Upper lobe of left lung (tissue), 6 donors: ENCODE results near the gene GMPPB. TPM values are rescaled to one million over a fixed set of nuclear protein-coding genes. Genes with fewer than 3 reads are reported as not detected.

Source experiments
- ATAC-seq, 2 donors: fragments of 200-7000 bp; cut with Tn5 transposase; one replicate each; pipeline ENCODE4 v1.9.1; 2022; ENCODE audit warnings: mild to moderate bottlenecking in 2 of 2, moderate library complexity in 2 of 2; ENCODE audit not compliant: low FRiP score in 2 of 2
- DNase-seq, 2 donors: peaks; one replicate each; pipeline ENCODE4 v3.0.0-alpha.2; 2019 to 2020
- H3K27ac ChIP-seq, 4 donors: fragments of 200-600 bp; sonication (generic); one replicate each; pipeline ENCODE4 v1.5.1; 2016 to 2019
- H3K27me3 ChIP-seq, 4 donors: fragments of 200-600 bp; sonication (generic); one replicate each; pipeline ENCODE4 v1.5.1; 2017 to 2019
- H3K36me3 ChIP-seq, 4 donors: fragments of 200-600 bp; sonication (generic); one replicate each; pipeline ENCODE4 v1.5.1; 2016 to 2019
- H3K4me1 ChIP-seq, 4 donors: fragments of 200-600 bp; sonication (generic); one replicate each; pipeline ENCODE4 v1.5.1; 2018 to 2019
- H3K4me3 ChIP-seq, 4 donors: fragments of 200-600 bp; sonication (generic); one replicate each; pipeline ENCODE4 v1.5.1; 2017 to 2019; ENCODE audit warnings: mild to moderate bottlenecking in 2 of 4, moderate library complexity in 1 of 4
- H3K9me3 ChIP-seq, 4 donors: fragments of 200-600 bp; sonication (generic); one replicate each; pipeline ENCODE4 v1.5.1; 2018 to 2019
- CTCF ChIP-seq, 6 experiments: fragments of 450-650 bp in 4 of 6; fragments of 200-600 bp in 2 of 6; sonication (generic) in 2 of 6; IDR thresholded peaks; one replicate each; pipeline ENCODE4 v1.5.1; 2016 to 2019; ENCODE audit warnings: antibody characterized with exemption in 6 of 6
- EP300 ChIP-seq, 4 donors: sonication (generic); formaldehyde crosslinking; IDR thresholded peaks; one replicate each; pipeline ENCODE4 v1.5.1; 2017; ENCODE audit warnings: antibody characterized with exemption in 4 of 4, control low read depth in 2 of 4
- POLR2A ChIP-seq, 4 donors: fragments of 450-650 bp; IDR thresholded peaks; one replicate each; pipeline ENCODE4 v1.5.1; 2016 to 2017; ENCODE audit warnings: antibody characterized with exemption in 4 of 4, mild to moderate bottlenecking in 2 of 4
- POLR2AphosphoS5 ChIP-seq, 2 donors: sonication (generic); formaldehyde crosslinking; IDR thresholded peaks; one replicate each; pipeline ENCODE4 v1.5.1; 2017; ENCODE audit warnings: antibody characterized with exemption in 2 of 2
- WGBS, 2 donors: methylation state at CpG; one replicate each; pipeline ENCODE4 v1.1.5; 2017 to 2018; 5-methylcytosine and 5-hydroxymethylcytosine counted together
- total RNA-seq, 6 donors: library from RNA; depleted of rRNA in 4 of 6; stranded (reverse); fragments of >200 nt in 4 of 6; gene quantifications; one replicate each; pipeline versions ENCODE4 v1.1.0 to v1.2.1, GENCODE V29; 2016 to 2021
- donor health status: DM: no; HTN: no; CAD: no; lungs with moderate emphysema.
- donor health status: DM: no; HTN: yes; CAD: no; lungs with severe emphysema.

Gene GMPPB
- total RNA-seq, 6 donors from 2014 or later, result 17.8 to 45.8 (median 41.3) TPM

- DNase-seq (no peak), ATAC-seq (peak in 1 of 2 donors; percentile 24)
- Histone ChIP-seq H3K27me3 (no peaks in the 10 kb centered on the region), H3K36me3 (peaks cover 23 to 85% (median 62%) of the 10 kb centered on the region in 4 donors), H3K4me3 (no peak overlapping the region), H3K9me3 (no peaks in the 10 kb centered on the region), H3K27ac (no peak overlapping the region), H3K4me1 (peaks cover 0 to 7% (median 2%) of the 10 kb centered on the region in 4 donors)
- WGBS, 2 donors, result 97 to 99% methylated on average over 5 to 6 of the region's 6 CpGs
- no peak for TF ChIP-seq CTCF (IDR thresholded peaks at IDR 0.05)
- TF ChIP-seq EP300 (IDR thresholded peaks at IDR 0.05), result no peak
Observed at GRCh38 chr3:49734752-49735151, 11.0 kb upstream of the GMPPB start.

- Histone ChIP-seq H3K4me1 (peaks cover 0 to 7% (median 2%) of the 10 kb centered on the region in 4 donors), H3K27me3 (no peaks in the 10 kb centered on the region), H3K36me3 (peaks cover 23 to 91% (median 64%) of the 10 kb centered on the region in 4 donors), H3K4me3 (no peak overlapping the region), H3K9me3 (no peaks in the 10 kb centered on the region), H3K27ac (no peak overlapping the region)
- 68 to 92% methylated on average over 1 of the region's 1 CpG for WGBS, 2 donors
- TF ChIP-seq POLR2A (IDR thresholded peaks at IDR 0.05) (no peak), CTCF (IDR thresholded peaks at IDR 0.05) (no peak), EP300 (IDR thresholded peaks at IDR 0.05) (no peak), POLR2AphosphoS5 (IDR thresholded peaks at IDR 0.05) (no peak)
- DNase-seq (no peak), ATAC-seq (no peak)
Observed at GRCh38 chr3:49733551-49733950, 9.8 kb upstream of the GMPPB start.

GRCh38 chr3:49732597-49732996 lies 8.8 kb upstream of the GMPPB start:
- DNase-seq (no peak), ATAC-seq (peak in 1 of 2 donors; percentile 11)
- no peak overlapping the region for H3K27ac ChIP-seq
- WGBS, 2 donors, result 88 to 93% methylated on average over 10 to 11 of the region's 11 CpGs
- H3K4me3 ChIP-seq, result no peak overlapping the region
- no peaks in the 10 kb centered on the region for H3K9me3 ChIP-seq
- peaks cover 0 to 7% (median 2%) of the 10 kb centered on the region in 4 donors for H3K4me1 ChIP-seq
- H3K36me3 ChIP-seq, result peaks cover 23 to 90% (median 62%) of the 10 kb centered on the region in 4 donors
- H3K27me3 ChIP-seq, result no peaks in the 10 kb centered on the region
- TF ChIP-seq POLR2A (IDR thresholded peaks at IDR 0.05) (no peak), POLR2AphosphoS5 (IDR thresholded peaks at IDR 0.05) (no peak)

GRCh38 chr3:49729966-49730609 lies 6.3 kb upstream of the GMPPB start:
- no peak overlapping the region for H3K27ac ChIP-seq
- H3K27me3 ChIP-seq, result no peaks in the 10 kb centered on the region
- TF ChIP-seq POLR2AphosphoS5 (IDR thresholded peaks at IDR 0.05) (no peak), EP300 (IDR thresholded peaks at IDR 0.05) (no peak), POLR2A (IDR thresholded peaks at IDR 0.05) (no peak), CTCF (IDR thresholded peaks at IDR 0.05) (no peak)
- peaks cover 0 to 10% (median 3%) of the 10 kb centered on the region in 4 donors for H3K4me1 ChIP-seq
- 90 to 97% methylated on average over 4 of the region's 4 CpGs for WGBS, 2 donors
- H3K4me3 ChIP-seq, result no peak overlapping the region
- no peak for DNase-seq
- no peak for ATAC-seq
- H3K36me3 ChIP-seq, result peaks cover 25 to 93% (median 62%) of the 10 kb centered on the region in 4 donors
- H3K9me3 ChIP-seq, result no peaks in the 10 kb centered on the region

GRCh38 chr3:49727924-49728361 lies 4.2 kb upstream of the GMPPB start:
- Histone ChIP-seq H3K27me3 (no peaks in the 10 kb centered on the region), H3K36me3 (peaks cover 21 to 74% (median 51%) of the 10 kb centered on the region in 4 donors), H3K27ac (no peak overlapping the region), H3K9me3 (no peaks in the 10 kb centered on the region), H3K4me1 (peaks cover 9 to 17% (median 11%) of the 10 kb centered on the region in 4 donors), H3K4me3 (no peak overlapping the region)
- peak in 1 of 2 donors; percentile 66 for DNase-seq
- no peak for ATAC-seq
- no peak for TF ChIP-seq POLR2A (IDR thresholded peaks at IDR 0.05)
- TF ChIP-seq CTCF (IDR thresholded peaks at IDR 0.05), result no peak
- no peak for TF ChIP-seq EP300 (IDR thresholded peaks at IDR 0.05)
- TF ChIP-seq POLR2AphosphoS5 (IDR thresholded peaks at IDR 0.05), result no peak
- whole genome bisulfite sequencing, 2 donors, result 96 to 97% methylated on average over 15 of the region's 15 CpGs
